ENCODE data around the gene SLC24A1.

The SLC24A1 gene

DNA sequence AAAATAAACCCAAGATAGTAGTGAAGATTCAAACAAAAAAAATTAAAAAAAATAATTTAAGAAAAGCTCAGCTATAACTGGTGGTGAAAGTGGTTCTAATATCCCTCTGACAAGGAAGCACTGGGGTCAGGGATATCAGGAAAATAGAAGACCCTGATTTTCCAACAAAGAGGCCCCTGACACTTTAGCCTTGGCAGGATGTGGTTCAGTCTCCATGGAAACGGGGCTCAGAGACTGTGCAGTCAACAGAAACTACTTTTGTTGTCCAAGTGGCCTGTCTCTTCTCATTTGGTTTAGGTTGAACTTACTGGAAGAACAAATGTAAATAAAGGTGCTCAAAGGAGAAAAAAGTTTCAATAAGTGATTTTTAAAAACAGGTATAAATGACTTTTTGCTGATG lies 38.0 kb upstream of the SLC24A1 start:
- Histone ChIP-seq H3K27ac (ENCODE audit: extremely low read depth, low read depth, low read length) (no peak overlapping the region), H3K9me3 (ENCODE audit: control insufficient read depth, insufficient read depth, low read depth, low read length) (no peaks in the 10 kb centered on the region), H3K4me3 (ENCODE audit: low read depth, low read length) (no peak overlapping the region), H3K4me1 (ENCODE audit: control insufficient read depth, insufficient read depth, low read length) (peaks cover 4% of the 10 kb centered on the region; the same call in 1 of the 2 replicates), H3K36me3 (ENCODE audit: control insufficient read depth in 2 of 2, insufficient read depth in 1 of 2, low read length in 2 of 2) (peaks cover 69 to 86% of the 10 kb centered on the region in 2 experiments)
- POLR2A ChIA-PET: no interaction called here
- TF ChIP-seq ZIC2 (tag by site-specific recombination; IDR thresholded peaks at IDR 0.05): no peak
- TF ChIP-seq ZNF658 (tag by site-specific recombination; IDR thresholded peaks at IDR 0.05): no peak
- TF ChIP-seq, protein P1, sequence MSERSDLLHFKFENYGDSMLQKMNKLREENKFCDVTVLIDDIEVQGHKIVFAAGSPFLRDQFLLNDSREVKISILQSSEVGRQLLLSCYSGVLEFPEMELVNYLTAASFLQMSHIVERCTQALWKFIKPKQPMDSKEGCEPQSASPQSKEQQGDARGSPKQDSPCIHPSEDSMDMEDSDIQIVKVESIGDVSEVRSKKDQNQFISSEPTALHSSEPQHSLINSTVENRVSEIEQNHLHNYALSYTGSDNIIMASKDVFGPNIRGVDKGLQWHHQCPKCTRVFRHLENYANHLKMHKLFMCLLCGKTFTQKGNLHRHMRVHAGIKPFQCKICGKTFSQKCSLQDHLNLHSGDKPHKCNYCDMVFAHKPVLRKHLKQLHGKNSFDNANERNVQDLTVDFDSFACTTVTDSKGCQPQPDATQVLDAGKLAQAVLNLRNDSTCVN (tag by site-specific recombination; optimal IDR thresholded peaks at IDR 0.05): no peak
- no peak for TF ChIP-seq ZNF214 (tag by site-specific recombination; IDR thresholded peaks at IDR 0.05; ENCODE audit: borderline replicate concordance)
- TF ChIP-seq, protein P2, sequence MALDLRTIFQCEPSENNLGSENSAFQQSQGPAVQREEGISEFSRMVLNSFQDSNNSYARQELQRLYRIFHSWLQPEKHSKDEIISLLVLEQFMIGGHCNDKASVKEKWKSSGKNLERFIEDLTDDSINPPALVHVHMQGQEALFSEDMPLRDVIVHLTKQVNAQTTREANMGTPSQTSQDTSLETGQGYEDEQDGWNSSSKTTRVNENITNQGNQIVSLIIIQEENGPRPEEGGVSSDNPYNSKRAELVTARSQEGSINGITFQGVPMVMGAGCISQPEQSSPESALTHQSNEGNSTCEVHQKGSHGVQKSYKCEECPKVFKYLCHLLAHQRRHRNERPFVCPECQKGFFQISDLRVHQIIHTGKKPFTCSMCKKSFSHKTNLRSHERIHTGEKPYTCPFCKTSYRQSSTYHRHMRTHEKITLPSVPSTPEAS (tag by site-specific recombination; IDR thresholded peaks at IDR 0.05): no peak
- no peak for TF ChIP-seq KLF10 (tag by site-specific recombination; IDR thresholded peaks at IDR 0.05)
- no peak for TF ChIP-seq ZNF157 (tag by site-specific recombination; IDR thresholded peaks at IDR 0.05)
- TF ChIP-seq, protein P3, sequence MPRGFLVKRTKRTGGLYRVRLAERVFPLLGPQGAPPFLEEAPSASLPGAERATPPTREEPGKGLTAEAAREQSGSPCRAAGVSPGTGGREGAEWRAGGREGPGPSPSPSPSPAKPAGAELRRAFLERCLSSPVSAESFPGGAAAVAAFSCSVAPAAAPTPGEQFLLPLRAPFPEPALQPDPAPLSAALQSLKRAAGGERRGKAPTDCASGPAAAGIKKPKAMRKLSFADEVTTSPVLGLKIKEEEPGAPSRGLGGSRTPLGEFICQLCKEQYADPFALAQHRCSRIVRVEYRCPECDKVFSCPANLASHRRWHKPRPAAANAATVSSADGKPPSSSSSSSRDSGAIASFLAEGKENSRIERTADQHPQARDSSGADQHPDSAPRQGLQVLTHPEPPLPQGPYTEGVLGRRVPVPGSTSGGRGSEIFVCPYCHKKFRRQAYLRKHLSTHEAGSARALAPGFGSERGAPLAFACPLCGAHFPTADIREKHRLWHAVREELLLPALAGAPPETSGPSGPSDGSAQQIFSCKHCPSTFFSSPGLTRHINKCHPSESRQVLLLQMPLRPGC (tag by site-specific recombination; IDR thresholded peaks at IDR 0.05): no peak
- no peak for TF ChIP-seq ZNF354C (tag by site-specific recombination; IDR thresholded peaks at IDR 0.05; ENCODE audit: borderline replicate concordance, low read depth)
- TF ChIP-seq ZNF561 (tag by site-specific recombination; IDR thresholded peaks at IDR 0.05; ENCODE audit: borderline replicate concordance): no peak
- CTCF ChIA-PET: interaction anchor here (1.2 kb wide), 1 partner anchor 184 kb away, joined by 4 read pairs; no protein-coding TSS in a partner anchor

DNA sequence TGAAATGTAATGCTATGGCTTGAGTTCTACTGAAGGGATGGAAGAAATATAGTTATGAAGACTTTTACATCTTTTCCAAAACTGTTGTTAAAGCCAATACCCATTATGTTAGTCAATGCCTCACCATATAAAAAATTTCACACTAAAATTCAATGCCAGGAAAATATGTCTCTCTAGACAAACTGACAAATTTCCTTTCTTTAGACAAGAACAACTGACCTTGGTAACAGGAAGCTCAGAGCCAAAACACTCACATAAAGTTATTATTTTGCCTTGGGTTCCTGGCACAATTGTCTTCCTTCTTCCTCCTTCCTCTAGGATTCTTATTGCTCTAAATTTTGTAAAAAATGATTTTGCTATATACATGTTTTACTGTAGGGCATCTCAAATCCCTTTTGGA lies 37.5 kb upstream of the SLC24A1 start:
- ChIA-PET CTCF (interaction anchor here (0.6 to 1.2 kb wide), 4 partner anchors 12 to 278 kb away, joined by 3 to 4 read pairs (median 4); no protein-coding TSS in a partner anchor), POLR2A (interaction anchor here (0.9 kb wide), 1 partner anchor 8 kb away, joined by 3 read pairs; no protein-coding TSS in a partner anchor)
- Histone ChIP-seq H3K36me3 (ENCODE audit: control insufficient read depth in 2 of 2, insufficient read depth in 1 of 2, low read length in 2 of 2) (peaks cover 74 to 86% of the 10 kb centered on the region in 2 experiments), H3K4me3 (ENCODE audit: low read depth, low read length) (no peak overlapping the region), H3K9me3 (ENCODE audit: control insufficient read depth, insufficient read depth, low read depth, low read length) (no peaks in the 10 kb centered on the region), H3K27ac (ENCODE audit: extremely low read depth, low read depth, low read length) (no peak overlapping the region), H3K4me1 (ENCODE audit: control insufficient read depth, insufficient read depth, low read length) (peaks cover 4% of the 10 kb centered on the region; the same call in 1 of the 2 replicates)
- TF ChIP-seq ZNF830 (tag by site-specific recombination; IDR thresholded peaks at IDR 0.05; ENCODE audit: low read depth) (no peak), SCRT2 (tag by site-specific recombination; IDR thresholded peaks at IDR 0.05) (no peak), ZNF777 (tag by site-specific recombination; IDR thresholded peaks at IDR 0.05; ENCODE audit: borderline replicate concordance) (no peak), ZFP41 (tag by site-specific recombination; IDR thresholded peaks at IDR 0.05; ENCODE audit: borderline replicate concordance) (no peak), YY2 (tag by site-specific recombination; IDR thresholded peaks at IDR 0.05) (no peak), MYNN (tag by site-specific recombination; IDR thresholded peaks at IDR 0.05; ENCODE audit: borderline replicate concordance) (no peak), ZFP69B (tag by site-specific recombination; IDR thresholded peaks at IDR 0.05) (no peak), OVOL3 (tag by site-specific recombination; IDR thresholded peaks at IDR 0.05) (no peak), ZFP3 (tag by site-specific recombination; IDR thresholded peaks at IDR 0.05; ENCODE audit: low read depth) (no peak), GLIS1 (tag by site-specific recombination; IDR thresholded peaks at IDR 0.05) (no peak), ZNF561 (tag by site-specific recombination; IDR thresholded peaks at IDR 0.05; ENCODE audit: borderline replicate concordance) (no peak), ZNF239 (tag by site-specific recombination; IDR thresholded peaks at IDR 0.05) (no peak), ZNF311 (tag by site-specific recombination; IDR thresholded peaks at IDR 0.05; ENCODE audit: borderline replicate concordance) (no peak)
- TF ChIP-seq, protein P4, sequence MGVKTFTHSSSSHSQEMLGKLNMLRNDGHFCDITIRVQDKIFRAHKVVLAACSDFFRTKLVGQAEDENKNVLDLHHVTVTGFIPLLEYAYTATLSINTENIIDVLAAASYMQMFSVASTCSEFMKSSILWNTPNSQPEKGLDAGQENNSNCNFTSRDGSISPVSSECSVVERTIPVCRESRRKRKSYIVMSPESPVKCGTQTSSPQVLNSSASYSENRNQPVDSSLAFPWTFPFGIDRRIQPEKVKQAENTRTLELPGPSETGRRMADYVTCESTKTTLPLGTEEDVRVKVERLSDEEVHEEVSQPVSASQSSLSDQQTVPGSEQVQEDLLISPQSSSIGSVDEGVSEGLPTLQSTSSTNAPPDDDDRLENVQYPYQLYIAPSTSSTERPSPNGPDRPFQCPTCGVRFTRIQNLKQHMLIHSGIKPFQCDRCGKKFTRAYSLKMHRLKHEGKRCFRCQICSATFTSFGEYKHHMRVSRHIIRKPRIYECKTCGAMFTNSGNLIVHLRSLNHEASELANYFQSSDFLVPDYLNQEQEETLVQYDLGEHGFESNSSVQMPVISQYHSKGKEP (tag by site-specific recombination; IDR thresholded peaks at IDR 0.05): no peak
- TF ChIP-seq, protein P5, sequence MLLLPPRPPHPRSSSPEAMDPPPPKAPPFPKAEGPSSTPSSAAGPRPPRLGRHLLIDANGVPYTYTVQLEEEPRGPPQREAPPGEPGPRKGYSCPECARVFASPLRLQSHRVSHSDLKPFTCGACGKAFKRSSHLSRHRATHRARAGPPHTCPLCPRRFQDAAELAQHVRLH (tag by site-specific recombination; IDR thresholded peaks at IDR 0.05): no peak
- TF ChIP-seq, protein P6, sequence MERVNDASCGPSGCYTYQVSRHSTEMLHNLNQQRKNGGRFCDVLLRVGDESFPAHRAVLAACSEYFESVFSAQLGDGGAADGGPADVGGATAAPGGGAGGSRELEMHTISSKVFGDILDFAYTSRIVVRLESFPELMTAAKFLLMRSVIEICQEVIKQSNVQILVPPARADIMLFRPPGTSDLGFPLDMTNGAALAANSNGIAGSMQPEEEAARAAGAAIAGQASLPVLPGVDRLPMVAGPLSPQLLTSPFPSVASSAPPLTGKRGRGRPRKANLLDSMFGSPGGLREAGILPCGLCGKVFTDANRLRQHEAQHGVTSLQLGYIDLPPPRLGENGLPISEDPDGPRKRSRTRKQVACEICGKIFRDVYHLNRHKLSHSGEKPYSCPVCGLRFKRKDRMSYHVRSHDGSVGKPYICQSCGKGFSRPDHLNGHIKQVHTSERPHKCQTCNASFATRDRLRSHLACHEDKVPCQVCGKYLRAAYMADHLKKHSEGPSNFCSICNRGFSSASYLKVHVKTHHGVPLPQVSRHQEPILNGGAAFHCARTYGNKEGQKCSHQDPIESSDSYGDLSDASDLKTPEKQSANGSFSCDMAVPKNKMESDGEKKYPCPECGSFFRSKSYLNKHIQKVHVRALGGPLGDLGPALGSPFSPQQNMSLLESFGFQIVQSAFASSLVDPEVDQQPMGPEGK (tag by site-specific recombination; IDR thresholded peaks at IDR 0.05): no peak
- TF ChIP-seq, protein P7, sequence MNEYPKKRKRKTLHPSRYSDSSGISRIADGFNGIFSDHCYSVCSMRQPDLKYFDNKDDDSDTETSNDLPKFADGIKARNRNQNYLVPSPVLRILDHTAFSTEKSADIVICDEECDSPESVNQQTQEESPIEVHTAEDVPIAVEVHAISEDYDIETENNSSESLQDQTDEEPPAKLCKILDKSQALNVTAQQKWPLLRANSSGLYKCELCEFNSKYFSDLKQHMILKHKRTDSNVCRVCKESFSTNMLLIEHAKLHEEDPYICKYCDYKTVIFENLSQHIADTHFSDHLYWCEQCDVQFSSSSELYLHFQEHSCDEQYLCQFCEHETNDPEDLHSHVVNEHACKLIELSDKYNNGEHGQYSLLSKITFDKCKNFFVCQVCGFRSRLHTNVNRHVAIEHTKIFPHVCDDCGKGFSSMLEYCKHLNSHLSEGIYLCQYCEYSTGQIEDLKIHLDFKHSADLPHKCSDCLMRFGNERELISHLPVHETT (tag by site-specific recombination; IDR thresholded peaks at IDR 0.05): no peak
